GM18907 (cell line): Measurements from ENCODE around the gene SWAP70.

Experiments used
- ATAC-seq: cut with Tn5 transposase; IDR thresholded peaks from one replicate; pipeline ENCODE4 v1.9.1; 2021; ENCODE audit warnings: mild to moderate bottlenecking, moderate library complexity; ENCODE audit not compliant: unreplicated experiment

Gene SWAP70

DNA sequence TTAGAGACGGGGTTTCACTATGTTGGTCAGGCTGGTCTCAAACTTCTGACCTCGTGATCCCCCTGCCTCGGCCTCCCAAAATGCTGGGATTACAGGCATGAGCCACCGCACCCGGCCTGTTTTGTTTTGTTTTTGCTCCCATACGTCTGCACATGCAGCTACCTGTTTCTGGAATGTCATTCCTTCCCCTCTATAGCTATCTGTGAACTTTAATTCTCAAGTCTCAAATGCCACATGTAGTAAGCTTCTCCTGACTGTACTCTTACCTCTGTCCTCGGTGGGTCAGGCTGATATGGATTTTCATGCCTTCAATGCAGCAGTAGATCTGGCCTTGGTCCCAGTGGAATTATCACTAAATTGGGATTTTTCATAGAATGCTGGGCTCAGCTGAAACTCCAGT is 12.4 kb upstream of the SWAP70 start:
- no peak for ATAC-seq

DNA sequence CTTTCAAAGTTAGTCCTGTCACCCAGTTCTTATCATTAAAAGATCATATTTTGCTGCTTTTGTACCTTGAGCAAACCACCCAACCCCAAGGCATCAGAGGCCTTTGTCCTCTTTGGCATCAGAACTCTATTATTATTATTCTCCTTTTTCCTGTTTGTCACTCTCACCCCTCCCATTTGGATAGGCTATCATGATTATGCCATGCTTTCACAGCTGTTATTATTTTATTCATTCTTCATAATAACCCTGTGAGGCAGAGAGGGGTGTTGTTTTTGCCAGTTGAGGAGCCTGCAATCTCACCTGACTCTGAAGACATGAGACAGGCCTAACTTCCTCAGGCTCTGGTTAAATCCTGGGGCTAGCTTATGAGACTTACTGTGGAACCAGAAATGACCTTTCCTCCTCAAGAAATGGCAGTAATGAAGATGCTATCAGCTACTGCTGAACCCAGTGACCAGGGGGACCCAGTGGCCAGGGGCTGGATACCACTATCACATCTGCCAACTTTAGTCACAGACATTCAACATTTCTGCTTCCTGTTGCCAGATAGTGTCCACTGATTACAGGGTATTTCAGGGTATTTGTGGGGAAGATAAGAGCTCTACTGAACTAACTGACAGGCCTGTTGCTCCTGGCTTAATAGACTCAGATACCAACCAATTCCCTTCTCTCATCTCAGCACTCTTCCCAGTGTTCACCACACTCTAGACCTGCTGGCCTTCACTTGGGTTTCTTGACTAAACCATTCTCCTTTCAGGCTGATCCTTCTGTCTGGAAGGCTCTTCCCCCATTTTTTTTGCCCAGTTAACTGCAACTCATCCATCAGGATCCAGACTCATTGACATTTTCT is 11.8 kb upstream of the SWAP70 start:
- ATAC-seq: no peak

DNA sequence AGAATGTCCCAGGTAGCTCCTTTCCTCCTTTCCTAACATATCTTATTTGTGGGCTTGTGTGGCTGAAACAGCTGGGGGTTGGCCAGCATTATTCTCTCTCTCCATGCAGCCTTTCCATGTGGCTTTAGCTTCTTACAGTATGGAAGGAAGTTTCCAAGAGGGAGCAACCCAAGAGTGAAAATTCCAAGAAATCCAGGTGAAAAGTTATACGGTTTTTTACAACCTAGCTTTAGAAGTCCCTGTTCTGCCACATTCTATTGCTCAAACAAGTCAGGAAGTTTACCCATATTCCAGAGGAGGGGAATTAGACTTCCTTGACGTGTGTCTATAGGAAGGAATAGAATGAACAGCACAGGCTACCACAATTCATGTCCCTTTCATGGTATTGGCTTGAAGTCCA is 10.0 kb upstream of the SWAP70 start:
- ATAC-seq: no peak

DNA sequence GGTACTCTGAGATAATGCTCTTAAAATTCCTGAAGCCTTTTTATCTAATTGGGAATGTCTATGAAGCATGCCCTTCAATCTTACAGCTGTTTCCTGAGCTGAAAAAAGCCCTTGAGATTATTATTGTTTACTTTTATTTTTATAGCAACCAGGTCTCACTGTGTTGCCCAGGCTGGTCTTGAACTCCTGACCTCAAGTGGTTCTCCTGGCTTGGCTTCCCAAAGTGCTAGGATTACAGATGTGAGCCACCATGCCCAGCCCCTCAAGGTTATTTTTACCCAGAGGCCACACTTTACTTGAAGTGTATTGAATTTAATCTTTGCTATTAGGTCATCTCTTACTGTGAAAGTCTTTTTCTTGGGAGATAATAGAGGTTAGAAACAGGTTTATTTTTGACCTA is 7.0 kb upstream of the SWAP70 start:
- ATAC-seq: no peak

DNA sequence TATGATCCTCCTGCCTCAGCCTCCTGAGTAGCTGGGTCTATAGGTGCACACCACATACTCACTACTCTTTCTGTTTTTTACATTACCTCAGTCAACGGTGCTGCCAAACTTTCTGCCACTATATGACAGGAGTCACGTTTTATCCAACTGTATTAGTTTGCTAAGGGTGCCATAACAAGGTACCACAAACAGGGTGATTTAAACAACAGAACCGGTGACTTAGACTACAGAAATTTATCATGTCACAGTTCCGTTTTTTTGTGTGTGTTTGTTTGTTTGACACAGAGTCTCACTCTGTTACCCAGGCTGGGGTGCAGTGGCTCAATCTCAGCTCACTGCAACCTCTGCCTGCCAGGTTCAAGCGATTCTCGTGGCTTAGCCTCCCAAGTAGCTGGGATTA is 6.3 kb upstream of the SWAP70 start:
- ATAC-seq: no peak

DNA sequence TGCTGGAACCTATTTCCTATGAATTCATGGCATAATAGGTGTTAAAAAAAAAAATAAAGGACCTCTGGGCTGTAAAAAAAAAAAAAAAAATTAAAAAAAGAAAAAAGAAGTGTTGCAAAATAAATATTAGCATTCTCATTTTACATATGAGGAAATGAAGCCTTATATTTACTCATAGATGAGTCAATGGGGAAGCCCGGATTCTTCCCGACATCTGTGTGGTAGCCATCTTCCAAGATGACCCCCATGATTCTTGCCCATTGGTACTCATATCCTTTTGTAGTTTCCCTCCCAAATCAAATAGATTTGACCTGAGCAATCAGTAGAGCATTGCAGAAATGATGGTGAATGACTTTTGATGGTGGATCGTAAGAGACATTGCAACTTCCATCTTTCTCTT is 3.0 kb upstream of the SWAP70 start:
- no peak for ATAC-seq

DNA sequence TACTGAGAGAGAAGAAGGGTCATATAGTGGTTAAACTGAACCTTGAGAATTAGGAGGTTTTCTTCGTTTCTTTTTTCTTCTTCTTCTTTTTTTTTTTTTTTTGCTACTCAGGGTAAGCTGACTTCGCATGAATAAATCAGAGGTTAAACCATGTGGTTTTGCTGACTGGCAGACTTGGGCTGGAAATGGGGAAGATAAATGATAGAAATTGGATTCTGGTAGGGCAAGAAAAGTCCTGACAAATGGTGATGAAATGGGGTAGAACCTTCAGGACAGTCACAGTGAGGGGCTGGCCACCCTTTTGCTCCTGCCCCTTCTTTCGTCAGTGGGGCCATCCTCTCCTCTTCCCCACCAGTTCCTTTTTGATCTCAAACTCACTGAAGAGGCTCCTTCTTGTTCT is 1.6 kb upstream of the SWAP70 start:
- ATAC-seq: no peak

DNA sequence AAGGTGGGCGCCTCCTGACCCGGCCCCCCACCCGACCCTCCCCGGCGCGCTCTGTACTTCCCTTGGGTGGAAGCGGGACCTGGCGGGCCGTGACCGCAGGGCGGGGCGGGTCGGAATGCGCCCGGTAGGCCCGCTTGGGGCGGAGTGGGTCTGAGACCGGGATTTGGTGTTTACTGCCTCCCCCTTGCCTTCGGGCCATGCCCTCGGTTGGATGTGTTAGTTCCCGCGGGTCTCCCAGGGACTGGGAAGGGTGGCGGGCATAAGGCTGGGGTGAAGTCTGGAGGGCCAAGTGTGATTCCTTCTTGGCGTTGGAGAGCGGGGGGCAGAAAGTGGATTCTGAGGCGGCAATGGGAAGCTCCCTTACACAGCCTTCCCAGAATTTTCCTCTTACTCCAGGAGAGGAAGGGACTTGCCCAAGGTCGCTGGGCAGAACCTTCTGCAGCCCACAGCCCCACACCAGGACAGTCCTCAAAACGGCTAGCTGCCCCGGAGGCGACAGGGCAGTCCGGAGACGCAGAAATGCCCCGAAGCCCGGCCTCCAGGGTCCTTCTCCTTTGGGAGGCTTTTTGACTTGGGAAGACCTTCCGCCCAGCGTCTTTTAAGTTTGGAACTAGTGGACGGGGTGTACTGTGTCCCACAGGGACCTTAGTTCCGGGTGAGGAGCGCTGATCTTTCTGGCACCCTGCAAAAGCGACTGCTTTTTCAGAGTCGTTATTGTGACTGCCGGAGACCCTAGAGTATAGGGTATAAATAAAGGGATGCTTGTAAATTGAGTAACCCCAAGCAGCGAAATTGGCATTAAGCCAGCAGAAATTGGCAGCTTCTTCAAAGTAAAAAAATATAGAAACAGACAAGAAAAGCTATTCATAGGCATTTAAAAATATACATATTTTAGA is 647 bp downstream of the SWAP70 start:
- peak; percentile 52 for ATAC-seq

DNA sequence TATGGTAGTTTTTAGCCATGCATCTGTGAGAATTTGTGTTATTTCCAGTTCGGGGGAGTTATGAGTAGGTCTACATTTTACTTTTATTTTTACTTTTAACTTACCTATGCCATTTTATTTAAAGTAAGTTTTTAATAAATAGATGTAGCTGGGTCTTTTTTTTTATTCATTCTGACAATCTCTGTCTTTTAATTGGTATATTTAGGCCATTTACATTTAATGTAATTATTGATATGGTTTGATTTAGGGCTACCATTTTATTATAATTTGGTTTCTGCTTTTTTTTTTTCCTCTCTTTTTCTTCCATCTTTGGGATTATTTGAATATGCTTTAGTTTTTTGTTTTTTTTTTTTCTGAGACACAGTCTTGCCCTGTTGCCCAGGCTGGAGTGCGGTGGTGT is 1.9 kb downstream of the SWAP70 start:
- ATAC-seq: no peak

DNA sequence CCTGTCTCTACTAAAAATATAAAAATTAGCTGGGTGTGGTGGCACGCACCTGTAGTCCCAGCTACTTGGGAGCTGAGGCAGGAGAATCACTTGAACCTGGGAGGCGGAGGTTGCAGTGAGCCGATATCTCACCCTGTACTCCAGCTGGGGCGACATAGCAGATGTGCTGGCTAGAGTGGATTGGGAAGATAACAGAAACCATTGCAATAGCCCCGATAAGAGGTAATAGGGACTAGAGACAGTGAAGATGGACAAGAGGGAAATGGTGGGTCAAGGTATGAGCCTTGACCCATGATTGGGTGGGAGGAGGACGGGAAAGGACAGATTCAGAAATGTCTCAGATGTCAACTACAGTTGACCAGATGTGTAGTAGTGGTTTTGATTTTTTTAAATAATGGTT is 6.1 kb downstream of the SWAP70 start:
- no peak for ATAC-seq

DNA sequence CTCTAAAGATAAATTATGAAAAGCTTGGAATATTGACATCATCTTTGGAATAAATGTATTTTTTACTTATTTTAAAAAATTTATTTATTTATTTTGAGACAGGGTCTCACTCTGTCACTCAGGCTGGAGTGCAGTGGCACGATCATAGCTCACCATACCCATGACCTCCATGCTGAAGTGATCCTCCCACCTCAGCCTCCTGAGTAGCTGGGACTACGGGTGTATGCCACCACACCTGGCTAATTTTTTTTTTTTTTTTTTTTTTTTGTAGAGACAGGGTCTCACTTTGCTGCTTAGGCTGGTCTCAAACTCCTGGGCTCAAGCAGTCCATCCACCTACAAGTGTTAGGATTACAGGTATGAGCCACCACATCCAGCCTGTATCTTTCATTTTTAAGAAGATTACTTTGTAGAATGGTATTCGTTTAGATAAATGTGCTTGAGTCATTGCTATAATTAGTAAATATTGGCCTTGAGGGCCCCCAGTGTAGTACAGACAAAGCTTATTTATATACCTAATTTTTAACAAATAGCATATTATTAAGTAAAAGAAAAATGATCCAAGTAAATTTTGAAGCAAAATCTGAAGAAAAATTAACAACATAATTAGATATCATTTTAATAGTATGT is 8.5 kb downstream of the SWAP70 start:
- no peak for ATAC-seq

DNA sequence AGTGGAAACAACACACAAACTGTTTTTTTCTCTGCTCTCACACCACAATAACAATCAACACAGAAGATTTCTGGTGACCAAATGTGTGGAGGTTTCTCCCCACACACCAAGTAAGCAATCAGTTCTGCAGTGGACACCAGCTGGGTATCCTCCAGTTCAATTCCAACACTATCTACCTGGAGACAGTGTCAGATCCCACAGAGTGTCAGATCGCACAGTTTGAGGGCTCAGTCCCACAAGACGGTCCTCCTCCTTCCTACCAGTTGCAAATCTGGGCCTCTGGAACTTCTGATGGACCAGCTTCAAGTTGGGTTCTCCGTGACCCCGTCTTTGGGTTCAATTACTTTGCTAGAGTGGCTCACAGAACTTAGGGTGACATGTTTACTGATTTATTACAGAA is 9.0 kb downstream of the SWAP70 start:
- ATAC-seq: no peak

DNA sequence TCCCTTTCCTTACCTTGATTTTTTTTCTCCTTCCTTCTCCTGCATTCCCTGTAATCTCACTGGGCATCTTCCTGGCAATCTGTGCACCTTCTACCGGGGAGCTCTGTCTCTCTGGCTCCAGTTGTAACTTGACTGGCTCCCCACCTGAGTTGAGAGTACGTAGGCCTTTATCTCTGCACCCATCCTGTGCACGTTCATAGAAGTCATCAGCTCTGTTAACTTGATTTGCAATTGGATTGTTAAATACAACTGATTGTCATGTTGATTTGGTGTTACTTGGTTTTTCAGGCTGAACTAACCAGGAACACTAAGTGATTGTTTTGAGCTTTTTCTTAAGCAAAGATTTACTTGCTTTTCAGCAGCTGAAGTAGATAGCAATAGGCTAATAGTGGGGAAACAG is 11.8 kb downstream of the SWAP70 start:
- no peak for ATAC-seq

DNA sequence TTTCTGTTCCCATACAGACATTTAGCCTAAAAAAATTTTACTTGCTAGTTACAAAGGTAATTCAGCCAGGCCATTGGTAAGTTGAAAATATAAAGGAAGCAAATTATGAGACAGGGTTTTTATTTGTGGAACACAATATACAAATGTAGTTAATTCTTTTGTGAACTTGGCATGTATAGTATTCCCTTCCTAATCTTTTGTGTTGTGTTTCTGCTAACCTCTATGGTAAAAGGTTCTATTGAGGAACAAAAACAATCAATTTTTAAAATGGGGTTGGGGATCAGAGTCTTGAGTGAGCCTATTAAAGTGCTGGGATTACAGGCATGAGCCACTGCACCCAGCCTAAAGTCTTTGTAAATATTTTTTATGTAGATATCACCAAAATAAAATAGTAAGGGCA is 14.1 kb downstream of the SWAP70 start:
- no peak for ATAC-seq

DNA sequence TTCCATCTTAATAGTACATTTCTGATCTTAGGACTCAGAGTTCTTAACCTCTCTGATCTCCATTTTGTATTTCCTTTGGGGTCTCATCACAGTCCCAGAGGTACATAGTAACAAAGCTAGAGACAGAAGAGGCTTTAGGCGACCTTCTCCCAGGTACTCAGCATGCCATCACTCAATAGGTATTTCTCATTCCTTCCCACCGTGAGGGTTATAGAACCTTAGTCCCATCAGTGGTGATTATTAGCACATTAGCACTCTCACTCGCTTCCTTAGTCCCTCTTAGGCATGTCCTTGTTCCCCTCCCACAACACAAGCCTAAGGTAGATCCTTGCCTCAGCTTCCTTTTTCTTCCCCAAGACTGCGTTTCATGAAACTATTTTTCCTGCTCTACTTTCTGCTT is 14.7 kb downstream of the SWAP70 start:
- no peak for ATAC-seq

DNA sequence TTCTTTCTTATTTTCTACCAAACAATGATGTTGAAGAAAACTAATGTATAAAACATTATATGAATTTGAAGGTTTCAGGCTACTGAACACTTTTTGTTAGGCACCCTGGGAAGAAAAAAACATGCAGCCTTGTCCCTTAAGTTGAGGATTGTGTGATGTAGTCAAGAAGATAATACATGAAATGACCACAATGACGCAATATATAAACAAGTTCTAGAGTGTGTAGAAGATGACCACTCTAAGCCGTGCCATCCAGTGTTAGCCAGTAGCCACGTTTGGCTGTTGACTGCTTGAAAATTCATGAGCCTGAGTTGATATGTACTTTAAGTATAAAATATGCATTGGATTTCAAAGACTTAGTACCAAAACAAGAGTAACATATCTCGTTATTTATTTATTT is 16.2 kb downstream of the SWAP70 start:
- no peak for ATAC-seq

DNA sequence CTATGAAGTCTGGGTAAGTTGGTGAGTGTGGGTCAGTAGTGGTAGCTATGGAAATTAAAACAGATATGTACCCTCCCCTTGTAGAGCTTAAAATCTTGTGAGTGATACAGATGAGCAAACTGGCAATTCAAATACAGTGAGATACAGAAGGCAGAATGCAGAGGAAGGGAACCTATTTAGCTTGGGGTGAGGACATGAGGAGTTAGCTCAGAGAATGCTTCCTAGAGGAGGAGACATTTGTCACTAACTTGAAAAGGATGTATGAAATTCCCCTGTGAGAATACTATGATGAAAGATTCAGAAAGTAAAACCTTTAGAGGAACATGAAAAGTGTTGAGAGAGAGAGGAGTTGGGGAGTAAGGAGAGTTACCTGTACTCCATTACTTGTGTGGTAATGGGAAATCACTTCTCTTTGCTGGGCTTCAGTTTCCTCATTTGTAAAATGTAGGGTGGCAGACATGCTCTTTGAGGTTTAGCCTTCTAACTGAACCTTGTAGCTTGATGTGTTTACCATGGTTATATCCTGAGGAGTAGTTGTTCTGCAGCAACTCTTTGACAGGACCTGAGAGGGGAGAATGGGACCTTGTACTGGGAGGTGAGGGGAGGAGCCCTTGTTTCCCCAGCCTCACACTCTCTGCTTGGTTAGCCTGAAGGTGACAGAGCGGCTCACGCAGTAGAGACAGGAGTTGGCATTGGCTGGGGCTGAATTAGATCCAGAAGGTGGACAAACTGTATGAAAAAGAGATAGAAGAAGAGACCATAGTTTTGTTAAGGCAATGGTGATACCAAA is 17.9 kb downstream of the SWAP70 start:
- ATAC-seq: peak; percentile 45

DNA sequence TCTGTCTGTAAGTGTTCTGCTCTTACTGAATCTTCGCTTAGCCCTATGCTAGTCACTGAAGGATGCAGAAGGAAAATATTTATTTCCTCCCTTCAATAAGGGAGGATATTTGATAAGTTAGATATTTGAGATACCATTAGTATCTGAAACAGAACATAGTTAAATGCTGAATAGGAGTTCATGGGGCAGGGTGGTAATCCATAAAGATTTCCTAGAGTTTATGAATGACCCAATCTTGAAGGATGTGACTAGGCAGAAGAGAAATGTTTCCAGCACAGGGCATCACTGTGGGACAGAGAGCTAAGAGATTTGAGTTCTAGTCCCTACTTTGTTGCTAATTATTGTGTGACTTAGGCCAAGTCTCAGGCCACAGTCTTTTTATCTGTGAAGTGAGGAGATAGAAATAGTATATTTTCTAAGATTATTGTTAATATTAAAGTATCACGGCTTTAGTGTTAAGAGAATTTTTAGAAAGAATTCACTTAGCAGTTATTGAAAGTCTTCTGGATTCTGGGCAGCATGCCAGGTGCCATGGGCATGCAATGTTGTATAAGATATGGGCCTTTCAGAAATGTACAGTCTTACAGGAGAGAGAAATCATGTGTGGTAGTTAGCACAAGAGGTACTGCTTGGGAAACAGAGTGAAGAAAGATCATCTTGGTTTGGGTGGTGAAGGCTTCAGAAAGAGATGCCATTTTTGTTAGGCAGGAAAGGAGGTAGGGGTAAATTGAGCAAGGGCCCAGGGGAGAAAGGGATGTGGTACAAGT is 24.0 kb downstream of the SWAP70 start:
- no peak for ATAC-seq

DNA sequence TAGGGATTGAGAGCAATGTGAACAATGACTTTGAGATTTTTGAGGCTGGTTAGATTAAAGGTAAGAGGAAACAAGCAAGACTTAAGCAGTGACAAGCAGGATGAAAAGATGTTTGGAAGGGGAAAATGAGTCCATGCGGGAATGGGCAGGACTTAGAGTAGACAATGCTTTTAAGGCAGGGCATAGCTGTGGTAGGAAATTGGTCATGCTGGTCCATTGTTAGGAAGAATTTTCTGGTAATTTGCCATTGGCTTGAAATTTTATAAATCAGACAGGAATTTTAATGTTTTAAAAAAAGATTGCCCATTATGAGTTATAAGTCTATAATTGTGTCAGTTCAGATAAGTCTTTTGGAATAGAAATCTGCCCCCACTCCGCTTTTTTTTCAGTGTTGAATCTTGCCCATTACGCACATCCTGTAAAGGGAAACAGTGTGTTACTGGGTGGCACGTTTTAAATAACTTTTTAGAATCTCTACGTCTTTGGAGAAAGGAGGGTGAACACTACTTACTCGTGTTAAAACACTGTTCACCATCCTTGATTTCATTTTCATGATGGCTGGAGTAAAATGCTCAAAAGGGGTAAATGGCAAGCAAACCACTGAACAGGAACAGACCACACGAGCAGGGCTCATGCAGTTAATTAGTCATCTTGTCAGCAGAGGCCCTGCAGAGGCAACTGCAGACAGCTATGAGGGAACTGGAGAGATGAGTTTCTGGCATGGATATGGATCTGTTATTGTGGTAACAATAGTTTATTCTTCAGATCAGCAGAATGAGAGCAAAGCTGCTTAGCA is 25.0 kb downstream of the SWAP70 start:
- ATAC-seq: peak; percentile 79
